Gastroesophageal sphincter (tissue), 4 donors: ENCODE data around the gene OGDH. TPM values are rescaled to one million over a fixed set of nuclear protein-coding genes. Genes with fewer than 3 reads are reported as not detected.

Experiments used
- ATAC-seq: fragments of 150-250 bp; one replicate; pipeline ENCODE4 v1.9.1; 2016; ENCODE audit warnings: mild to moderate bottlenecking, moderate library complexity
- H3K27ac ChIP-seq, 4 donors: fragments of 200-600 bp; sonication (generic) in 3 of 4; 1 replicate in 3 of 4; 2 replicates in 1 of 4; pipeline ENCODE4 v1.5.1; 2016 to 2019
- H3K27me3 ChIP-seq: fragments of 200-600 bp; sonication (generic); one replicate; pipeline ENCODE4 v1.5.1; 2019
- H3K36me3 ChIP-seq, 2 donors: fragments of 200-600 bp; sonication (generic); one replicate each; pipeline ENCODE4 v1.5.1; 2019; ENCODE audit warnings: control low read depth in 1 of 2
- H3K4me1 ChIP-seq, 3 donors: fragments of 200-600 bp; sonication (generic); 1 replicate in 2 of 3; 2 replicates in 1 of 3; pipeline ENCODE4 v1.5.1; 2016 to 2019; ENCODE audit warnings: control low read depth in 2 of 3
- H3K4me3 ChIP-seq, 2 donors: fragments of 200-600 bp; sonication (generic); one replicate each; pipeline ENCODE4 v1.5.1; 2019; ENCODE audit warnings: mild to moderate bottlenecking in 1 of 2, moderate library complexity in 1 of 2
- H3K9me3 ChIP-seq, 3 donors: fragments of 200-600 bp; sonication (generic); one replicate each; pipeline ENCODE4 v1.5.1; 2017 to 2019; ENCODE audit warnings: control low read depth in 2 of 3
- EP300 ChIP-seq: sonication (generic); formaldehyde crosslinking; IDR thresholded peaks from one replicate; pipeline ENCODE4 v1.6.1; 2017; ENCODE audit warnings: antibody characterized with exemption, mild to moderate bottlenecking
- POLR2A ChIP-seq, 2 donors: fragments of 450-650 bp; IDR thresholded peaks; one replicate each; pipeline ENCODE4 v1.6.1; 2017; ENCODE audit warnings: antibody characterized with exemption in 2 of 2, mild to moderate bottlenecking in 2 of 2, moderate library complexity in 1 of 2
- POLR2AphosphoS5 ChIP-seq: sonication (generic); formaldehyde crosslinking; IDR thresholded peaks from one replicate; pipeline ENCODE4 v1.6.1; 2017; ENCODE audit warnings: antibody characterized with exemption
- WGBS, 2 donors: methylation state at CpG; one replicate each; pipeline ENCODE4 v1.1.5; 2018; ENCODE audit warnings: low coverage in 1 of 2; 5-methylcytosine and 5-hydroxymethylcytosine counted together
- total RNA-seq, 4 donors: library from RNA; depleted of rRNA; stranded (reverse); fragments of >200 nt; gene quantifications; one replicate each; pipeline ENCODE4 v1.1.0, GENCODE V29; 2016
- TF ChIP-seq, protein P1 (sequence below), 4 experiments: fragments of 200-600 bp in 2 of 4; fragments of 450-650 bp in 2 of 4; sonication (generic) in 1 of 4; IDR thresholded peaks; one replicate each; pipeline ENCODE4 v1.5.1; 2017 to 2019; ENCODE audit warnings: antibody characterized with exemption in 4 of 4, mild to moderate bottlenecking in 2 of 4, moderate library complexity in 2 of 4

The OGDH gene
- total RNA-seq, 4 donors from 2014 or later: 112 to 222 (median 137) TPM

DNA sequence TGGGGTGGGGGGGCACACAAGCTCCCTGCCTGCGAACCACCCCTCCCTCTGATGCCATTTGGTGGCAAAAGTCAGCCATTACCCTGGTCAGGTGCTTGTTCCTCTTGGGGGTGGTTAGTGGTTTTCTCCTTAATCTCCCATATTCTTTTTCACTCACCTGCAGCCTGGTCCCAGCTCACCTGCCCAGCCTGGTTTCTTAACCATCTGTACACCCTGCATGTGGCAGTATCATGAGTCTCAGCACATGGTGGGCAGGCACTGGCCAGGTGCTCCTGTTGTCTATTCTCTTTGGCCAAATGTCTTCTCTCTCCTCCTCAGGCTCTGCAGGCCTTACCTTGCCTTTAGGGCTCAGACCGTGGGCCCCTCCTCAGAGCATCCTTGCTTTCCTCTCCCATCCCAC lies 30.5 kb downstream of the OGDH start:
- Histone ChIP-seq H3K4me1 (peaks cover 14 to 82% (median 46%) of the 10 kb centered on the region in 3 donors), H3K27ac (peak overlapping the region in 2 of 4 donors; percentile 76 to 85), H3K9me3 (no peaks in the 10 kb centered on the region), H3K4me3 (no peak overlapping the region), H3K36me3 (no peaks in the 10 kb centered on the region), H3K27me3 (no peaks in the 10 kb centered on the region)
- TF ChIP-seq, protein P1, sequence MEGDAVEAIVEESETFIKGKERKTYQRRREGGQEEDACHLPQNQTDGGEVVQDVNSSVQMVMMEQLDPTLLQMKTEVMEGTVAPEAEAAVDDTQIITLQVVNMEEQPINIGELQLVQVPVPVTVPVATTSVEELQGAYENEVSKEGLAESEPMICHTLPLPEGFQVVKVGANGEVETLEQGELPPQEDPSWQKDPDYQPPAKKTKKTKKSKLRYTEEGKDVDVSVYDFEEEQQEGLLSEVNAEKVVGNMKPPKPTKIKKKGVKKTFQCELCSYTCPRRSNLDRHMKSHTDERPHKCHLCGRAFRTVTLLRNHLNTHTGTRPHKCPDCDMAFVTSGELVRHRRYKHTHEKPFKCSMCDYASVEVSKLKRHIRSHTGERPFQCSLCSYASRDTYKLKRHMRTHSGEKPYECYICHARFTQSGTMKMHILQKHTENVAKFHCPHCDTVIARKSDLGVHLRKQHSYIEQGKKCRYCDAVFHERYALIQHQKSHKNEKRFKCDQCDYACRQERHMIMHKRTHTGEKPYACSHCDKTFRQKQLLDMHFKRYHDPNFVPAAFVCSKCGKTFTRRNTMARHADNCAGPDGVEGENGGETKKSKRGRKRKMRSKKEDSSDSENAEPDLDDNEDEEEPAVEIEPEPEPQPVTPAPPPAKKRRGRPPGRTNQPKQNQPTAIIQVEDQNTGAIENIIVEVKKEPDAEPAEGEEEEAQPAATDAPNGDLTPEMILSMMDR (IDR thresholded peaks at IDR 0.05): no peak
- TF ChIP-seq POLR2AphosphoS5: no peak
- TF ChIP-seq EP300: no peak
- TF ChIP-seq POLR2A (IDR thresholded peaks at IDR 0.05): no peak
- ATAC-seq: no peak
- WGBS, 2 donors: 100% methylated on average over 2 of the region's 2 CpGs; no CpG with 5 or more reads in 1 of the 2 donors

GRCh38 chr7:44637788-44638594 lies 31.6 kb downstream of the OGDH start:
- WGBS, 2 donors: 34 to 50% methylated on average over 4 to 8 of the region's 8 CpGs

DNA sequence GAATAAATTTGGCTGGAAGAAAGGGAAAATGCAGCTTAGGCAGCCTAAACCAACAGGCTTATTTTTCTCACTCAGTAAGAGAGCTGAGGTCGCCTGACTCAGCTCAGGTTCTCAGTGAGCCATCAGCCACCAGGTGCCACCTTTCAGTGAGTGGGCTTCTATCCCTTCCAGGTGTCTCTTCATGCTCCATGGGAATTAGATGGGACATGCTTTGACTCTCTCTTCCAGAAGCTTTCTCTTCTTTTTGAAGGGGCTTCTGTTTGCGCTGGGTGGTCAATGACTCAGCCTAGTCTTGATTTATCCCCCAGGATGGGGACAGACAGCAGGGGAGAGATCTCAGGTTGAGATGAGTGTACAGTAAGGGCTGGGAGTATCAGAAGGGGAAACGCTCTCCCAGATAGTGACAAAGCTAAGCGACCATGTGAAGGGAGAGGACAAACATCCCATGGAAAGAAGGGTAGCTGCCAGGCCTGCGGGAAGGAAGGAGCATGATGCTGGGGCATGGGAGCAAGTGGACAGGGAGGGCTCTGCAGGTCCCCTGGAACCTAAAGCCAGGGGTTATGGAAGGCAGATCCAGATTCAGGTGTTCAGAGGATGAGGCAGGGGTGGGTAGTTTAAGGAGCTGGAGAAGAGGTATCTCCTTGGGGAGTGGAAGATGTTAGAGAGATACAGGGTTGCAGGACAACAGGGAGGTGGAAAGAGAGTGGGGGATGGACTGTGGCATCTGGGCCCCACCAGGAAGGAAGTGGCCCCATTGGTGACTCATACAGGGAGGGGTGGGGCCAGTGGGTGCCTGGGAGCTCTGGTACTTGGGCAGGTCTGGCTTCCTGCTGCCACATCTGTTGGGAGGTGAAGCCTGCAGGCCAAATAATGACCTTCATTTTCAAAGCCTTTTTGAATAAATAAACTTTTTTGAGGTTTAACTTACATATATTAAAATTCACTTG lies 32.5 kb downstream of the OGDH start:
- H3K4me3 ChIP-seq: no peak overlapping the region
- H3K4me1 ChIP-seq: peaks cover 14 to 63% (median 33%) of the 10 kb centered on the region in 3 donors
- TF ChIP-seq EP300 (no peak), POLR2AphosphoS5 (peak; percentile 27), POLR2A (IDR thresholded peaks at IDR 0.05) (no peak)
- no peaks in the 10 kb centered on the region for H3K27me3 ChIP-seq
- ATAC-seq: peak; percentile 71
- 68 to 70% methylated on average over 2 to 5 of the region's 5 CpGs for WGBS, 2 donors
- H3K27ac ChIP-seq: peak overlapping the region; percentile 14 to 85 (median 80)
- H3K9me3 ChIP-seq: no peaks in the 10 kb centered on the region
- H3K36me3 ChIP-seq: no peaks in the 10 kb centered on the region

More at GRCh38 chr7:44637788-44638594, 31.6 kb downstream of the OGDH start:
- TF ChIP-seq, protein P1 (IDR thresholded peaks at IDR 0.05): no peak
- TF ChIP-seq POLR2A (IDR thresholded peaks at IDR 0.05): no peak
- TF ChIP-seq POLR2AphosphoS5: peak; percentile 48
- no peak for TF ChIP-seq EP300
- H3K4me3 ChIP-seq: no peak overlapping the region
- H3K36me3 ChIP-seq: no peaks in the 10 kb centered on the region
- no peaks in the 10 kb centered on the region for H3K9me3 ChIP-seq
- peak overlapping the region; percentile 14 to 85 (median 80) for H3K27ac ChIP-seq
- H3K27me3 ChIP-seq: no peaks in the 10 kb centered on the region
- ATAC-seq: peak; percentile 76
- peaks cover 14 to 72% (median 41%) of the 10 kb centered on the region in 3 donors for H3K4me1 ChIP-seq

GRCh38 chr7:44639671-44640321 lies 33.4 kb downstream of the OGDH start:
- 12 to 15% methylated on average over 6 of the region's 8 CpGs for WGBS, 2 donors
- Histone ChIP-seq H3K4me3 (no peak overlapping the region), H3K27me3 (no peaks in the 10 kb centered on the region), H3K4me1 (peaks cover 8 to 54% (median 28%) of the 10 kb centered on the region in 3 donors), H3K36me3 (no peaks in the 10 kb centered on the region), H3K27ac (peak overlapping the region; percentile 67 to 85 (median 80)), H3K9me3 (no peaks in the 10 kb centered on the region)
- TF ChIP-seq POLR2AphosphoS5 (peak; percentile 8), EP300 (no peak), POLR2A (IDR thresholded peaks at IDR 0.05) (no peak)
- TF ChIP-seq, protein P1 (IDR thresholded peaks at IDR 0.05): no peak
- ATAC-seq: peak; percentile 57
